PC-3 (cell line): ENCODE data around the gene KRTAP12-3.

Experiments
- CTCF ChIP-seq: fragments of 300-600 bp; sonication (generic); conservative IDR thresholded peaks from 2 replicates; pipeline ENCODE4 v1.5.1; 2017; ENCODE audit warnings: antibody characterized with exemption, low read depth, mild to moderate bottlenecking, low read length
- EZH2 ChIP-seq: fragments of 300-600 bp; sonication (generic); IDR thresholded peaks from one replicate; pipeline ENCODE4 v1.6.1; 2017; ENCODE audit warnings: antibody characterized with exemption, mild to moderate bottlenecking, low read length; ENCODE audit not compliant: unreplicated experiment
- EZH2phosphoT487 ChIP-seq: fragments of 300-600 bp; sonication (generic); IDR thresholded peaks from 2 replicates; pipeline ENCODE4 v1.6.1; 2018; ENCODE audit warnings: mild to moderate bottlenecking, antibody characterized with exemption, low read length, borderline replicate concordance

- TF ChIP-seq CTCF (no peak), EZH2 (no peak), EZH2phosphoT487 (no peak)
These were observed 25.7 kb upstream of the KRTAP12-3 start for GRCh38 chr21:44632067-44632466.
